Fibroblast of gingiva (primary cell): ENCODE data around the gene ADGRA3.
A peak's percentile ranks its signal among the peaks of the same experiment; 100 is the strongest.
"Not testable (repeated sequence)": the region's sequence is repeated elsewhere in the genome, so short reads cannot be mapped to it uniquely, and the experiment has no call there.

Experiments used
- DNase-seq: peaks from one replicate; pipeline ENCODE4 v3.0.0-alpha.2; 2011; ENCODE audit warnings: low read depth

Gene ADGRA3

GRCh38 chr4:22435652-22436051 is 80.2 kb downstream of the ADGRA3 start:
- no peak for DNase-seq

- peak; percentile 47 for DNase-seq
Measured at GRCh38 chr4:22434895-22435294, 81.0 kb downstream of the ADGRA3 start.

- DNase-seq: no peak
Measured at GRCh38 chr4:22430626-22431025, 85.2 kb downstream of the ADGRA3 start.

- no peak for DNase-seq
Measured at GRCh38 chr4:22428441-22428840, 87.4 kb downstream of the ADGRA3 start.

GRCh38 chr4:22427675-22428074 is 88.2 kb downstream of the ADGRA3 start:
- no peak for DNase-seq

GRCh38 chr4:22420291-22420690 is 95.6 kb downstream of the ADGRA3 start:
- no peak for DNase-seq

GRCh38 chr4:22417408-22417807 is 98.5 kb downstream of the ADGRA3 start:
- no peak for DNase-seq

GRCh38 chr4:22416403-22416802 is 99.5 kb downstream of the ADGRA3 start:
- DNase-seq: no peak

GRCh38 chr4:22414833-22415232 is 101.0 kb downstream of the ADGRA3 start:
- no peak for DNase-seq

- DNase-seq: no peak
Measured at GRCh38 chr4:22413471-22413870, 102.4 kb downstream of the ADGRA3 start.

GRCh38 chr4:22412013-22412412 is 103.9 kb downstream of the ADGRA3 start:
- DNase-seq: no peak

GRCh38 chr4:22410645-22411247 is 105.1 kb downstream of the ADGRA3 start:
- peak; percentile 7 for DNase-seq

GRCh38 chr4:22408474-22408873 is 107.4 kb downstream of the ADGRA3 start:
- DNase-seq: no peak

- DNase-seq: no peak
Measured at GRCh38 chr4:22407361-22407760, 108.5 kb downstream of the ADGRA3 start.

- DNase-seq: no peak
Measured at GRCh38 chr4:22398671-22399070, 117.2 kb downstream of the ADGRA3 start.

GRCh38 chr4:22391551-22391950 is 124.3 kb downstream of the ADGRA3 start:
- peak; percentile 36 for DNase-seq

GRCh38 chr4:22389240-22389870 is 126.5 kb downstream of the ADGRA3 start:
- peak; percentile 75 for DNase-seq

- DNase-seq: peak; percentile 30
Measured at GRCh38 chr4:22385611-22386011, 130.3 kb downstream of the ADGRA3 start.

GRCh38 chr4:22384154-22384553 is 131.7 kb downstream of the ADGRA3 start:
- DNase-seq: no peak

- not testable (repeated sequence) for DNase-seq
Measured at GRCh38 chr4:22382216-22382615, 133.7 kb downstream of the ADGRA3 start.

- DNase-seq: no peak
Measured at GRCh38 chr4:22372986-22373385, 142.9 kb downstream of the ADGRA3 start.

- DNase-seq: no peak
Measured at GRCh38 chr4:22369901-22370562, 145.8 kb downstream of the ADGRA3 start.

GRCh38 chr4:22363787-22364186 is 152.1 kb downstream of the ADGRA3 start:
- no peak for DNase-seq

- no peak for DNase-seq
Measured at GRCh38 chr4:22363036-22363435, 152.8 kb downstream of the ADGRA3 start.
